AG04450 (cell line): ENCODE results near the gene DPH1. TPM values are rescaled to one million over a fixed set of nuclear protein-coding genes. Genes with fewer than 3 reads are reported as not detected.

Experiments
- CTCF ChIA-PET: fragments of 300-600, 350-600 bp; formaldehyde crosslinking; extraction: SDS; loops from one replicate; lab custom pipeline; 2022; ENCODE audit warnings: antibody characterized with exemption, inconsistent platforms; lab: Charles Lee
- POLR2A ChIA-PET: fragments of 350-600 bp; formaldehyde crosslinking; extraction: SDS; loops from one replicate; lab custom pipeline; 2021; ENCODE audit warnings: antibody characterized with exemption, inconsistent platforms; lab: Yijun Ruan, JAX
- DNase-seq: peaks from one replicate; pipeline ENCODE4 v3.0.0-alpha.2; 2011; ENCODE audit warnings: low read depth, low spot score
- H3K27ac ChIP-seq: one replicate; pipeline ENCODE4 v1.5.1; 2012; ENCODE audit warnings: low read depth, low read length, control low read depth
- H3K27me3 ChIP-seq: one replicate; pipeline ENCODE4 v1.6.0; 2012; ENCODE audit warnings: low read length; ENCODE audit not compliant: control insufficient read depth, insufficient read depth
- H3K4me3 ChIP-seq: 2 replicates; pipeline ENCODE4 v1.5.1; 2011; ENCODE audit warnings: mild to moderate bottlenecking, low read depth, low read length, control low read depth
- H3K9me3 ChIP-seq: 2 replicates; pipeline ENCODE4 v1.5.1; 2012; ENCODE audit warnings: low read length; ENCODE audit not compliant: control insufficient read depth, insufficient read depth
- CTCF ChIP-seq: IDR thresholded peaks from 2 replicates; pipeline ENCODE4 v1.5.1; 2011; ENCODE audit warnings: low read depth, low read length, control low read depth, inconsistent platforms
- polyA plus RNA-seq: library from polyadenylated mRNA; depleted of rRNA; stranded (reverse); fragments of >200 nt; gene quantifications from 2 replicates; pipeline ENCODE4 v1.2.3, GENCODE V29; 2011

Gene DPH1
- polyA plus RNA-seq, 1 experiment: 25.3 TPM

- ChIA-PET POLR2A (no interaction called here), CTCF (interaction anchor here (1.0 to 1.4 kb wide), 3 partner anchors 18 to 233 kb away, joined by 3 to 5 read pairs (median 3); no protein-coding TSS in a partner anchor)
- H3K27ac ChIP-seq: no peak overlapping the region
- H3K27me3 ChIP-seq: peaks cover 4% of the 10 kb centered on the region
- no peak for DNase-seq
- peak overlapping the region; percentile 67 for H3K4me3 ChIP-seq
- no peaks in the 10 kb centered on the region for H3K9me3 ChIP-seq
- no peak for TF ChIP-seq CTCF
Observed at GRCh38 chr17:2049333-2050299, 19.7 kb downstream of the DPH1 start.

GRCh38 chr17:2050300-2051060 is 20.5 kb downstream of the DPH1 start:
- TF ChIP-seq CTCF: no peak
- H3K27me3 ChIP-seq: peaks cover 4% of the 10 kb centered on the region
- H3K27ac ChIP-seq: no peak overlapping the region
- POLR2A ChIA-PET: no interaction called here
- no peak for DNase-seq
- CTCF ChIA-PET: interaction anchor here (1.0 to 1.4 kb wide), 2 partner anchors 203 to 232 kb away, joined by 3 to 5 read pairs; no protein-coding TSS in a partner anchor
- H3K4me3 ChIP-seq: peak overlapping the region; percentile 54
- no peaks in the 10 kb centered on the region for H3K9me3 ChIP-seq

GRCh38 chr17:2051061-2051932 is 21.3 kb downstream of the DPH1 start:
- no peak for TF ChIP-seq CTCF
- DNase-seq: no peak
- H3K4me3 ChIP-seq: peak overlapping the region; percentile 49; the same call in 1 of the 2 replicates
- peaks cover 4% of the 10 kb centered on the region for H3K27me3 ChIP-seq
- ChIA-PET POLR2A (no interaction called here), CTCF (interaction anchor here (0.8 to 1.4 kb wide), 4 partner anchors 17 to 231 kb away, joined by 3 to 5 read pairs (median 4); no protein-coding TSS in a partner anchor)
- H3K9me3 ChIP-seq: no peaks in the 10 kb centered on the region; the same call in 1 of the 2 replicates
- H3K27ac ChIP-seq: no peak overlapping the region

- Histone ChIP-seq H3K9me3 (no peaks in the 10 kb centered on the region; the same call in 1 of the 2 replicates), H3K4me3 (no peak overlapping the region), H3K27ac (no peak overlapping the region), H3K27me3 (peaks cover 4% of the 10 kb centered on the region)
- no peak for TF ChIP-seq CTCF
- ChIA-PET POLR2A (no interaction called here), CTCF (interaction anchor here (0.6 to 0.9 kb wide), 3 partner anchors 17 to 230 kb away, joined by 3 to 7 read pairs (median 4); no protein-coding TSS in a partner anchor)
- no peak for DNase-seq
Observed at GRCh38 chr17:2051933-2052559, 22.1 kb downstream of the DPH1 start.
